ENCODE measurements around the gene ARFGEF3.
A peak's percentile ranks its signal among the peaks of the same experiment; 100 is the strongest.
"Not testable (repeated sequence)": the region's sequence is repeated elsewhere in the genome, so short reads cannot be mapped to it uniquely, and the experiment has no call there.

ARFGEF3 gene

DNA sequence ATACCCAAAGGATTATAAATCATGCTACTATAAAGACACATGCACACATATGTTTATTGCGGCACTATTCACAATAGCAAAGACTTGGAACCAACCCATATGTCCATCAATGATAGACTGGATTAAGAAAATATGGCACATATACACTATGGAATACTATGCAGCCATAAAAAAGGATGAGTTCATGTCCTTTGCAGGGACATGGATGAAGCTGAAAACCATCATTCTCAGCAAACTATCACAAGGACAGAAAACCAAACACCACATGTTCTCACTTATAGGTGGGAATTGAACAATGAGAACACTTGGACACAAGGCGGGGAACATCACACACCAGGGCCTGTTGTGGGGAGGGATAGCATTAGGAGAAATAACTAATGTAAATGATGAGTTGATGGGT is 50.8 kb downstream of the ARFGEF3 start:
- DNase-seq = not testable (repeated sequence)

DNA sequence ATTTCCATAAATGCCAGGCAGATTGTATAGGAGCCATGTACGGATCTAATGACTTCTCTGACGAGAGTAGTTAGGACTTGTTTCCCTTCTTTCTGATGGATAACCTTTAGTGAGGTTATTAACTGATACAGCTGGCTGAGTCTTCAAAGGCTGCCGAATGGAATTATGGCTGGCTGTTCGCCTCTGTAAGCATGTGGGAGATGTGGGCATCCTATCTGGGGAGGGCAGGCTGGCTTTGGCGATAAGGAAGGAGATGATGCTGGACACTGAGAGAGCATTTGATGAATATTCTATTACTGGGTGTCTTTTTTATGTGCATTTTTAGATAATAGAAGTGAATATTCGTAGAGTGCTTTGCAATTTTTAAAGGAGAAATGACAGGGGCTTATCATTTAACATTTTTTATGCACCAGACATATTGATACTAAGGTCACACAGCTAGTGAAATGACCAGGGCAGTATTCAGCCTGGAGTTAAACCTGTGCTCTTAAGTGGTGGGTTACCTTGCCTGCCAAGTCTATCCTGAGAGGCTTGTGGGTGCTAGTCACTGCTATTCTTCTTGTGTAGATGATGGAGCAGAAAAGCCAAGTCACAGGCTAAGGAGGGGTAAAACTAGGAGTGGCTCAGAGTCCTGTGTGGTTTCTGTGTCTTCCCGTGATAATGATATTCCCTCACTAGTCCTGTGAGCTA is 53.5 kb downstream of the ARFGEF3 start:
- DNase-seq = no peak

DNA sequence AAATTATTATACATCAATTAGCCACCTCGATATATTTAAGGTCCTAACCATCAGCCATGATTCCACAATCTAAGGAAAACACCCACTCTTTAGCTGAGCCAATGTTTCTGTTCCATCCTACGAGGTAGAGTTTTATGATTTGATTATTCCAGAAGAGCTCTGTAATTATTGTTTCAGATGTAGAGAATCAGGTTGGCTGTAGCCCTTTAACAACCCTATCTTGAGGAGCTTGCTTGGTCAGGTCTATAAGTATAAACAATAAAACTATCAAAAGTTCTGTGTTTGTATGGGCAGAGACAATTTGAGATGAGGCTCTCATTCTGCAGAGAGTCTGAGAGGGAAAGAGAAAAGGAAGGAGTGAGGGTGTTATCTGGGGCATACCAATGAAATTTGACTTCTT is 56.7 kb downstream of the ARFGEF3 start, which contains the start of gene PBOV1:
TSS of gene PBOV1 (minus strand) at position 43 of the 400 bp plus-strand sequence. CDS start 96 bp downstream, outside the sequence.
- no peak for DNase-seq

DNA sequence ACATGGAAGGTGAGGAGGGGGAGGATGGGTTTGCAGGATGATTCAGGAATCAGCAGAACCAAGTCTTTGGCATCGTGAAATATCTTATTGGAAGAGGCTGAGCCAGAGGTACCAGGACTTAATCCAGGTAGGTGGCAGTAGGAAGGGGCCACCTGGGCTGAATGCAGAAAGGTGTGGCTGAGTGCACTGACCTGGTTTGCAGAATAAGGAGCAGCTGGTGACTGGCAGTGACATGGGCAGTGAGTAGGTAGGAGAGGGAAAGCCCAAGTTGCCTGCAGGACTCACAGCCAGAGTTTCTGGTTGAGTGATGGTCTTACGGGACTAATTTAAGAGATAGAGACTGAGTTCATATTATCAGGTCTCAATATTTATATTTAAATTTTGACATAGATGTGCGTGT is 57.7 kb downstream of the ARFGEF3 start:
- peak; percentile 44 for DNase-seq

DNA sequence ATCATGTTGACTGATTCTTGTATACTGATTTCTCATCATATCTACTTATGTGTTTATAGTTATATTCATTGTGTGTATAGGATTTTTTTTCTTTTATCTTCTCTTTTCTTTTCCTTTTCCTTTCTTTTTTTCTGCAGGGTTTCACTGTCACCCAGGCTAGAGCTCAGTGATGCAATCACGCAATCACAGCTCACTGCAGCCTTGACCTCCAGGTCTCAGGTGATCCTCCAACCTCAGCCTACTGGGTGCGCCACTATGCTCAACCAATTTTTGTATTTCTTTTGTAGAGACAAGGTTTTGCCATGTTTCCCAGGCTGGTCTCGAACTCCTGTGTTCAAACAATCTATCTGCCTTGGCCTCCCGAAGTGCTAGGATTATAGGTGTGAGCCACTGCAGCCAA is 58.2 kb downstream of the ARFGEF3 start:
- DNase-seq = no peak

DNA sequence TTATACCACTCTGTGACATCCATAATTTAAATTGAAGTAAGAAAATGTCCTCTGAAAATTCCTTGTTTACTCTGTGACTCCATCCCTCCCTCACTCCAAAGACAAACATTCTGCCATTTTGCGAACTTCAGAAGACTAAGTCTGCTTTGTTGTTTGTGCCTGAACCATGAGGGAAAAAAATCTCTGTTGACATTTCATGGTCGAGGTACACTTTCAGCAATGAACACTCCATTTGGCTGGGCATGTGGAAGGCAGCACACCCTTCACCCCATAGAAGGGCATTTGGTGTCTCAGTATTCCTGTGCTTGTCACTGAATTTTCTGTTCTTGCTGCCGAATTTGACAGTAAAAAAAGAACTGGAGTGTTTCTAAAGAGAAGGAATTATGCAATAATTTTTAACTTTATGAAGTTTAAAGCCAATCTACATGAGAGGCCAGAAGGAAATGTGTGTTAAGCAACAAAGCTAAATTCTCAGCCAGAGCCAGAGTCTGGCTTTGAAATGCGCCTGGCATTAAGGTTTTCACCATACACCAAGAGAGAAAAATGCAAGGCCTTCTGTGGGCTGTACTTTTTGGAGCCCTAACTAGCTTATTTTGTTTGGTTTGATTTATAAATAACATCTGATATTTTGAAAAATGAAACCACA is 61.3 kb downstream of the ARFGEF3 start:
- DNase-seq = peak; percentile 90

DNA sequence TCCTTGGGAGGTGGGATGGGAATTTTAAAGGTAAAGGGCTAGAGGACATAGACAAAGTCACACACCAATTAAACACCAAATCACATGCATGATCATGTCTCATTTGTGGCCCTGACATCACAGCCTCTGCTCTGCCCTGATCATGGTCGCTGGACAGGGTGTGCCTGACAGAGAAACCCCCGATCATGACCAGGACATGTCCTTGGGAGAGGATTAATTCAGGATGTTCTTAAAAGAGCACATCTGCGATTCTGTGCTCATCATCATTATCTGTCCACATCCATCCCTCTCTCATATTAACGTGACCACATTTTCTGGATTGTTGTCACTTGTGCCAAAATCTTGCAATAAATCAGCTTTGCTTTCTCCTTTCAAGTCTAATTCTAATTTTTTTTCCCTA is 64.2 kb downstream of the ARFGEF3 start:
- DNase-seq = no peak

DNA sequence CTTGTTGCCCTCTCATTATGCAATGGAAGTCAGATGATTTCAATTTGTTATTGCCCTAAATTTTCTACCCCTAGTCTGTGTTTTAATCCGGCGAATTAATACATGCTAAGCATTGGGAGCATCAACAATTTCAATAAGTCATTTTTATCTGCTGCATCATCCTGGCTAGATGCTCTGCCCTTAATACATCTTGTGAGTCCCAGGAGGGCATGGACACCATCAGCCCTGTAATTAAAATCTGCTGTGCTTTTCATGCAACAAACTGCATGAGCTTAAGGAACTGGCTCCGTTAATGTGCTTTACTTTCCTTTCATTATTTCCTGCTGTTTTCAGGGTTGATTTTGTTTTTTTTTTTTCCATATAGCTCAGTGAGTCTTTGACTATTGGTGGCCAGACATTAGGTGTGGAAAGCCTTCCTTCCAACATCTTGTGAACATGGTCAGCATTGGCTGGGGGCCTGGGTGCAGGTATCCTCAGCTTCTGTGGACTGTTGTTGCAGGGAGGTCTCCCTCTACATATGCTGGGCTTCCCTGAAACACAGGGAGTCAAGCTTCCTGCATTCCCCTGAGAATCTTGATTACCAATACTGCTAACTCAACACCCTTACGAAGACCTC is 65.1 kb downstream of the ARFGEF3 start:
- no peak for DNase-seq

DNA sequence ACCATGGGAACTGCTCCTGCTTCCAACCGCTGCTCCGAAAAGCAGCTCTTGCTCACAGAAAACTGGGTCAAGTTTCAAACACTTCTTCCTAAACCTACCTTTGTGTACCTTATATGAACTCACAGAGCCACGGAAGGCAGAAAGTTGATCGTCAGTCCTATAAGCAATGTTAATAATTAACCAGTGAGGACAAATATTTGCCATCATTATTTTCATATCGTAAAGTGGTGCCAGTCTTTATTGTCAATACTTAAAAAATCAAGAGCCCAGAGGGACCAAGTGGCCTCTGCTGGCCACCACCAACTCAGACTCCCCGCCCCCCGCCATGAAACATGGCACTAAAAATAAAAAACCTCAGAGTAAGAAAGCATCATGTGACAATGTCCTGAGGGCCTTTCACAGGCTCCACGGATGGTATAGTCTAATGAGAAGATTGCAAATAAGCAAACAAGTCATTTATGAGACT is 65.6 kb downstream of the ARFGEF3 start:
- DNase-seq = peak; percentile 96

DNA sequence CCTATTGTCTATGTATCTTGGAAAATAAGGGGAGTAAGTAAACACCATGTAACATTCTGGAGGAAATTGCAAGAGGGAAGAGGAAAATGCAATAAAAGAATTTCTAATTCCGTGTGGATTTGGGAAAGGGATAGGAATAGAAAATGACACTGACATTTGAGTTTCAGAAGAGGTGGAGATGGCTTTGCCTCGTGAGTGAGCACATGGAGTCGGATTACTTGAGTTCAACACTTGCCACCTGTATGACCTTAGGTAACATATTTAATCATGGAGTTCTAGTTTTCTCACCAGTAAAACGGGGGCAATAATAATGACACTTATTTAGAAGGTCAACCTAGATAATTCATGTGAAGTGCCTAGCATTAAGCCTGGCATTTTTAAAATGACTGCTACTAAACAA is 67.3 kb downstream of the ARFGEF3 start:
- peak; percentile 58 for DNase-seq

DNA sequence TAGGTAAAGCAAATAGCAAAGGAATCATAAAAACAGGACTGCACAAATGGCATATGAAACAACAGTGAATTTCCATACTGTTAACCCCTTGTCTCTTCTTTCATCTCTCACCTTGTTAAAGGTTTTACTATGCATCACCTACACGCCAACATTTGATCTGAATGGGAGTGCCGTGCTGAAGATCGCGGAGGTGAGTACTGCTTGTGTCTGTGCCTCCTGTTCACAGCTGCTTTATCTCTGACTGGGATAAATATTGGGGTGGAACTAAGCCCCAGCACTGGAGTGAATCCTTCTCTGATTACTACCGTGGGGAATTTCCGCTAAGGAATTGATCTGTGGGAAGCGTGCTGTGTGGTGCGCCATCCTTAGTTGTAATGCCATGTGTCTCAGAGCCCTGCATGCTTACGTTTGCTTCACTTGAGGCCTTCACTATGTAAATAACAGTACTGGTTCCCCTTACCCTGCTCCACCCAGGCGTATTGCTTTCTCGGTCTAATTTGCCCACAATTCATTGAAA is 68.0 kb downstream of the ARFGEF3 start:
- peak; percentile 18 for DNase-seq

DNA sequence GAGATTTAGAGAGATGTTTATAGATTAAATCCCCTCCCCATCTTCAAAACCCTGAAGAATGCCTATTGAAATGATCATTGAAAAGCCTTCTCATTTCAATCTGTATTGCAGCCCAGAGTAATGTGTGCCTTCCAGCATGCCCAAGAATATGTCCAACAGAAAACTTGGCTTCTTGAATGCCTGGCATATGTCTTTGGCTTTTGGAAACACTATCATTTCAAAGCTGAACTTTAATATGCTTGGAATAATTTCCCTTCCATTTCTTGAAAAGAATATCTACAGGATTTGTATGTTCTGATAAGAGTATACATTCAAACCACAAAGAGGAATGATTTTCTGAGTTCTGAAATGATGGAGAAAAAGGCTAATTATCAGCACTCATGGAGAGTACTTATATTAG is 68.5 kb downstream of the ARFGEF3 start:
- DNase-seq = peak; percentile 18

DNA sequence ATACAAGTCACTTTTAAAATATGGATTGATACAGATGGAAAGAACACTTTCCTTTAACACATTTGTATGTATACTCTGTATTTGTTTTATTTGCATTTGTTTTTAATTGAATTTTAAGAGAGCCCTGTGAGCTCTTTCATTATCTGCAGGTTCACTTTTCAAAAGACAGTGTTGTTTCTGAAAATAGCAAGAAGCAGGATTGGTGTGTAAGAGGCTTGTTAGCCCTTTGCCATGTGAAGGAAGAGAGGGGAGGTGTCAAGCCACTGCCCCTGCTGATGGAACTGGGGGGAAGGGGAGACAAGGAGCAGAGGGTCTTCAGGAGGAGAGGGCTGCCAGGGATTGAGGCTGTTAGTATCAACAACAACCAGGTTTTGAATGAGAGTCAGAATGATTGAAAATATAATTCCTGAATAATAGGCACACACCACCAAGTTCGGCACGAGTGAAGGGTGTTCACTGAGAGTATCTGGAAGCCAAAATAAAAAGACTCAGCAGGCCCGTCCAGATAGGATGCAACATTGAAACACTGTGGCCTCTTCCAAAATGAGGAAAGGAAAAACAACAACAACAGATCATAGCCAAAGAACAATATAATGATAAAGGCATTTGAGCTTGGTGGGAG is 69.1 kb downstream of the ARFGEF3 start:
- DNase-seq = peak; percentile 58

DNA sequence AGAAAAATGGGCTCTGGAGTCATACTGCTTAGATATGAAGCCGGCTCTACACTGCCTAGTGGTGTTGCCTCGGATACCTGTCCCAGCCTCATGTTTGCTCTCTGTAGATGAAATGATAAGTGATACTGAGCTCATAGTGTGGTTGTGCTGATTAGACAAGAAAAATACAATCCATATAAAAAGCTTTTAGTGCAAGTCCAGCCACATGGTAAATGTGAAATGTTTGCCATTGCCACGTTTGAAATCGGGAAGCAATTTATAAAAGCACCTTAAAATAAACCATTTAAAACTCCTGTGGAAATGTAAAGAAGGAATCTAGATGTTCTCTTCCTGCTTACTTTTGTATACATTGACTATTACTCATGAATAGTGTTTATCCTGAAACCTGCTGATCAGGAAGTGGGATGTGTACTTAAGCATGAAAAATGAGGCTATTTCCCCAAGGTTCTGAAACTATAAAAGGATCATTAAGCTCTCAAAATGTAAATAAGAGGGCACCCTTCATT is 69.7 kb downstream of the ARFGEF3 start:
- peak; percentile 93 for DNase-seq

DNA sequence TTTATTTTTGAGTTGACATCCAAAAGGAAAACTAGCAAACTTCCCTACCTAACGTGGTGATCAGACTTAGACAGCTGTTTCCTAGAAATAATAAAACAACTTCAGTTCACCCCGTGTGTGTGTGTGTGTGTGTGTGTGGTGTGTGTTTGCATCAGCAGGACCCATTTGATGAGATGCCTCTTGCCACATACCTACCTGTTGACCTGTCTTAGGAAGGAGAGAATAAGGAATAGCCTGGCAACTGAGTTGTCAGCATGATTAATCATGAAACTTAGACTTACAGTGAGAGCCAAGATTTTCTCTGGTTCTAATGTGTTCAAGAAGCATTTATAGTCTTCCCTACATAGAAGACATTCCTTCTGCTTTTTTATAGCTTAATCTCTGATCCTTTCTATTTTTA is 72.6 kb downstream of the ARFGEF3 start:
- DNase-seq = no peak

DNA sequence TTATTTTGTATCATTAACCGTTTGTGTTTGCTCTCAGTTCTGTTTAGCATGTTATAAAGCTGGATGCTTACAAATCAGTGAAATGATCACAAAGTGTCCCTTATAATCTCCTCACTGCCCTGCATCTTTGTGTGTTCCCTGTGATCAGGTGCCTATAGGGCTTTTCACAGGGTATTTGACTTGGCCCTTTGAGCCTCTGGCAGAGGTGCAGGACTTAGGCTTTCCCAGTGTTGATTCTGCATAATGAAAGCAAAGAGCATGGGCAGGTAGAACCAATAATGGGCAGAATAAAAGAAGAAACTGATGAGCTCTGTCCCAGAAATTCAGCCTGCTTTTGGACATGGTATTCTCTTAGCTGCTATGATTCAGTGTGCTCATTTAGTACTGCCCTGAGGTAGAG is 73.5 kb downstream of the ARFGEF3 start:
- DNase-seq = no peak

DNA sequence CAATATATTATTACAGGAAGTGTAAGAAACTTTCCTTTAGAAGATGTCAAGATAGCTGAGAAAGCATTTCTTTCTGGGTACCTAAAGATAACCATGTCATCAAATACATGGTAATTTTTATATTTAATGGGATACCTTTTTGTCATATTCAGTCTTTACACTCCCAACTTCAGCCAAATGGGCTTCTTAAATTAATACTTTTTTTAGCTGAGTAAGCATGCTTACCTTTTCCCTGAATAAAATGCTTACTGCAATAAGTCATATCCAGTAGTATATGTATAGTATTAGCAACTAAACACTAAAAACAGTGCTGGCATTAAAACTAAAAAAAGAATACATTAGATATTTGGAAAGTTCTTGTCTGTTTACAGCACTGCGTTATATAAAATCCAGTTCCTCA is 74.0 kb downstream of the ARFGEF3 start:
- no peak for DNase-seq

DNA sequence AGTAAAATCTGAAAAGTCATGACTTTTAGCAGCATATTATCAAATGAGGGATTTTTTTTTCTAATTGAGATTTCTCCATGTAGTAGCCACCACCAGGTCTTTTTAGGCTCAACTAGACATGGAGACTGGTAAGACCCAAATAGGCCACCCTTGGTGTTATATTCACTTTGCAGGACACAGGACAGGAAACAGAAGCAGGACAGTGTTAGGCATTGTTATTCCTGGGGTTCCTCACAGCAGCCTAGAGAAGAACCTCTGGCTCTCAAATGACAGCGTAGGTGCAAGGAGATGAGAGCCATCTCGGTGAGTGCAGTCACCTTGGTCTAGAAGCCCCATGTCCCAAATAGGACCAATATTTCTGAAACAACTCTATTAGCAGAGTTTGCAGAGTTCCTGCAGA is 75.7 kb downstream of the ARFGEF3 start:
- DNase-seq = no peak

DNA sequence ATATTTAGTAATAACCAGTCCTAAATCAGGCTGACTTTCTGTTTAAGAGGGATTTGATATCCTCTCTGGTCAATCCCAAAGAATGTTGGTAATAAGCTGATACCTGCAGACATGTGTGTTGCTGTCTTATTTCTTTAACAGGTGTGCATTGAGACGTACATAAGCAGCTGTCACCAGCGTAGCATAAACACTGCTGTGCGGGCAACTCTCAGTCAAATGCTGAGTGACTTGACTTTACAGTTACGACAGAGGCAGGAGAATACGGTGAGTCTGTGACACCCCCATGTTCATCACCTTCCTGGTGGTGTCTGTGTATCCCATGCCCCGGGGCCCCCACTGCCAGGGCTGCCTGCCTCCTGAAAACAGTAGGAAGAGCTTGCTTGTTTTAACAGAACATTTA is 76.6 kb downstream of the ARFGEF3 start:
- peak; percentile 66 for DNase-seq

DNA sequence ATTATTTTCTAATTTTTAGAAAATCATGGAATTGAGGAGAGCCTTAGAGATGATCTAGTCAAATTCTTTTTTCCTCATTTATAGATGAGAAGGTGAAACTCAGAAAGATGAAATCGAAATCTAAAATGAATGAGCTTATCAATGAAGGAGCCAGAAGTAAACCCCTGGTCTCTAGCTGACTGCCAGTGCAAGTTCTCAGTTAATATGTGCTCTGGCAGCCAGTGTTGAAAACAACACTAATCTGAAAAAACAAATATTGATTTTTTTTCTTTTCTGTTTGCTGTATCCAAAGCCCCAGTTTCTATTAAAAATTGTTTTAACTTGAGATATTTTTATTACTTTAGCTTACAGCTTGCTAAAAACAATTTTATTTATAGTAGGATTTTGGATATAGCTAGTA is 78.0 kb downstream of the ARFGEF3 start:
- DNase-seq = peak; percentile 36

DNA sequence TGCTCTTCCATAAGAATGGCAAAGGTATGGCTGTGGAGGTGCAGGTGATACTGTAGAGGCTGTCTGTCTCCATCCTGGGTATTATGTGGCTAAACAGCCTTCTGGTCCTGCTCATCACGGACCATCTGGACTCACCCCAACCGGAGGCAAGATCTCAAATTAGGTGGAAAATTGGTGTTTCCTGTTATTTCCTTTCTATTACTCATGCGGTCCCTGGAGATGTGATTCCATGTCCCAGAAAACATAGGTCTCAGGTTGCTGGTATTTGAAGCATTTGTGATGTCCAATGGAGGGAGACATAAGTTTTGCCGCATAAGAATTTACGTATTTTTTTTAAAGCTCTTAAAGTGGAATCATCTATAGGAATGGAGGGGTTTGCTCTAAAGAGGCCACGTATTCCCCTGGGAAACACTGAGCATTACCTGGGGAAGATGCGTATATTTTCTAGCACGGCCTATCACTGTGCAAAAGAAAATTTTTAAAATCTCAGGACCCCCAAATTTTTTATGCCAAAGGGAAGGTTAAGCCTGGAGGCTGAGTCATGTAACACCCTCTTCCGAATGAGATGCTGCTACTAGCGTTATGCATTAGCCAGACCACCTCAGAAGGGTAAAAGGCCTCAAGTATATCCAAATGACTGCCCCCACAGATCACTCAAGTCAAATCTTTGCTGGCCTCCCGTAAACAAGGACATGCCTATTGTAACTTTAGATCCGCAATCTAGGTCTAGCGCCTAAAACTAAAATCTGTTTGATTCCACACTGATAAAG is 78.9 kb downstream of the ARFGEF3 start:
- peak; percentile 43 for DNase-seq

DNA sequence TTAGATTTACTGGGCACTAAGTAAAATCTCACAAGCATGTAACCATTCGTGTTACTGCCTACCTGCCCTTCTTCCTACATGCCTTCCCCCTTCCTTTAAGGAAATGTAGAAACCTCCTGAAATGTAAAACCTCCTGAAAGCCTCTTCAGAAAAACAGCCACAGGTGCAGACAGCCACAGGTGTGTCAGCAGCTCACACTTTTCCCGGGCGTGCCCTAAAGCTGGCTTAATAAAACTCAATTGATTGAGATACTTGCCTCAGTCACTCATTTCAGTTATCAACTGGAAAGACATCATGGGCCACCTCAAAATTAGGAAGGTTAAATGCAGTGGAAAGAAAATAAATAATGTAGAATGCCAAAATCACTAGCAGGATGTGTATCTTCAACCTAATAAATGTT is 79.6 kb downstream of the ARFGEF3 start:
- peak; percentile 12 for DNase-seq

Measured in DMS53 (cell line).